PC-9 (cell line): ENCODE results near the gene PGF. TPM values are rescaled to one million over a fixed set of nuclear protein-coding genes. Genes with fewer than 3 reads are reported as not detected.

Experiments used
- BruUV-seq: library from RNA; stranded (reverse); fragments of 400-500 nt; replicated peaks from 2 replicates; lab custom pipeline; 2021; lab: Mats Ljungman, UMichigan
- CTCF ChIA-PET: fragments of 300-600 bp; sonication (Branson Sonifier 250); formaldehyde crosslinking; loops from one replicate; lab custom pipeline; 2022; ENCODE audit warnings: antibody characterized with exemption; lab: Charles Lee
- POLR2A ChIA-PET: fragments of 300-600 bp; sonication (Branson Sonifier 250); formaldehyde crosslinking; loops from one replicate; lab custom pipeline; 2022; ENCODE audit warnings: antibody characterized with exemption; ENCODE audit not compliant: unreplicated experiment; lab: Charles Lee
- DNase-seq, 2 experiments: peaks; one replicate each; pipeline versions ENCODE4 v3.0.0 to v3.0.0-alpha.2; 2015 to 2022; ENCODE audit warnings: mixed read lengths in 1 of 2
- H2AFZ ChIP-seq: fragments of 200-600 bp; sonication (generic); 2 replicates; pipeline ENCODE4 v1.8.1; 2017; ENCODE audit warnings: antibody characterized with exemption
- H3F3A ChIP-seq: fragments of 200-600 bp; sonication (generic); 2 replicates; pipeline ENCODE4 v1.8.1; 2017; ENCODE audit warnings: antibody characterized with exemption, mild to moderate bottlenecking, low read depth; ENCODE audit not compliant: insufficient read depth
- H3K27ac ChIP-seq: fragments of 200-600 bp; sonication (generic); 2 replicates; pipeline ENCODE4 v1.6.1; 2016; ENCODE audit warnings: mixed run types
- H3K27me3 ChIP-seq: fragments of 200-600 bp; sonication (generic); 2 replicates; pipeline ENCODE4 v1.6.1; 2016; ENCODE audit warnings: low read depth, mixed run types; ENCODE audit not compliant: insufficient read depth
- H3K36me3 ChIP-seq: fragments of 200-600 bp; sonication (generic); 2 replicates; pipeline ENCODE4 v1.6.1; 2016; ENCODE audit warnings: low read depth, mixed run types
- H3K4me1 ChIP-seq: fragments of 200-600 bp; sonication (generic); replicated peaks from 2 replicates; pipeline ENCODE4 v1.6.1; 2016; ENCODE audit warnings: mixed run types; ENCODE audit not compliant: insufficient read depth
- H3K4me2 ChIP-seq: fragments of 200-600 bp; sonication (generic); 2 replicates; pipeline ENCODE4 v1.6.1; 2017; ENCODE audit warnings: mixed run types
- H3K4me3 ChIP-seq: fragments of 200-600 bp; sonication (generic); 2 replicates; pipeline ENCODE4 v1.6.1; 2016; ENCODE audit warnings: mixed run types
- H3K79me2 ChIP-seq: fragments of 200-600 bp; sonication (generic); 2 replicates; pipeline ENCODE4 v1.6.1; 2017; ENCODE audit warnings: low read depth, mixed run types
- H3K9me2 ChIP-seq: fragments of 200-600 bp; sonication (generic); 2 replicates; pipeline ENCODE4 v1.8.1; 2017; ENCODE audit warnings: mild to moderate bottlenecking; ENCODE audit not compliant: insufficient read depth
- H3K9me3 ChIP-seq: fragments of 200-600 bp; sonication (generic); 2 replicates; pipeline ENCODE4 v1.8.1; 2016; ENCODE audit warnings: low read depth; ENCODE audit not compliant: insufficient read depth
- H4K20me1 ChIP-seq: fragments of 200-600 bp; sonication (generic); 2 replicates; pipeline ENCODE4 v1.8.1; 2017; ENCODE audit not compliant: insufficient read depth
- CTCF ChIP-seq: fragments of 200-600 bp; sonication (generic); conservative IDR thresholded peaks from 2 replicates; pipeline ENCODE4 v1.6.1; 2017; ENCODE audit warnings: mixed run types, antibody characterized with exemption, mild to moderate bottlenecking, moderate library complexity
- EZH2 ChIP-seq: fragments of 200-600 bp; sonication (generic); IDR thresholded peaks from 2 replicates; pipeline ENCODE4 v1.8.0; 2017; ENCODE audit warnings: antibody characterized with exemption, low read depth
- intact Hi-C: fragments of 100-400 bp; cut with micrococcal nuclease; formaldehyde crosslinking; loops from one replicate; pipeline ENCODE4 v1.10.0; 2022; ENCODE audit not compliant: unreplicated experiment
- total RNA-seq: library from RNA; stranded (reverse); gene quantifications from 2 replicates; pipeline ENCODE4 v1.2.3, GENCODE V29; 2021

The PGF gene
- total RNA-seq, 1 experiment from 2014 or later: 11.7 TPM

DNA sequence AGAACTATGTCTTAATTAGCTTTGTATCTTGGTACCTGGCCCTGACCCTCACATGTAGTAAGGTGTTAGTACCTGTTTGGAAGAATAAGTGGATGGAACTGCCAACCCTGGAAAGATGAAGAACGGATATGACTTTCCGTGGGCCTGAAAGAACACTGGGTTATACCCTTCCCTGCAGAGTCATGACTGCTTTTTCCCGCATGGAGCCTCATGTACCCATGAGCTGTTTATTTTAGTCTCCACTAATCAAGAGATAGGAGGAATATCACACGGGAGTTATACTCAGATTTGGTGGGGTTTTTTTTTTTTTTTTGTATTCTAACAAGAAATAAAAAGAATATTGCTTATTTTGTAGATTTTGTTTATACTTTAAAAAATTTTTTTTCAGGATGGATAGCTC lies 57.8 kb downstream of the PGF start:
- no TSS peak for BruUV-seq
- Histone ChIP-seq H3K4me1 (no peaks in the 10 kb centered on the region), H3F3A (peaks cover 9% of the 10 kb centered on the region; the same call in 1 of the 2 replicates), H3K4me3 (no peak overlapping the region), H3K79me2 (no peaks in the 10 kb centered on the region), H4K20me1 (peaks cover 17% of the 10 kb centered on the region; the same call in 1 of the 2 replicates), H3K27me3 (no peaks in the 10 kb centered on the region), H2AFZ (no peak overlapping the region), H3K9me2 (no peaks in the 10 kb centered on the region), H3K4me2 (no peak overlapping the region), H3K9me3 (no peaks in the 10 kb centered on the region), H3K36me3 (peaks cover 90% of the 10 kb centered on the region), H3K27ac (no peak overlapping the region)
- intact Hi-C loops: no loop called here
- CTCF ChIA-PET: interaction anchor here (0.6 to 1.2 kb wide), 6 partner anchors 14 to 575 kb away, joined by 3 to 5 read pairs (median 4); partner anchors contain the start of gene FCF1
- DNase-seq: no peak
- TF ChIP-seq CTCF (no peak), EZH2 (no peak)
- POLR2A ChIA-PET: interaction anchor here (0.6 to 0.7 kb wide), 2 partner anchors 45 to 47 kb away, joined by 3 read pairs; no protein-coding TSS in a partner anchor

- TF ChIP-seq EZH2 (no peak), CTCF (no peak)
- CTCF ChIA-PET: interaction anchor here (0.7 to 1.2 kb wide), 2 partner anchors 15 to 35 kb away, joined by 3 to 4 read pairs; no protein-coding TSS in a partner anchor
- BruUV-seq: no TSS peak
Measured at GRCh38 chr14:74896400-74896799, 59.0 kb downstream of the PGF start.

GRCh38 chr14:74893614-74894091 lies 61.7 kb downstream of the PGF start:
- H3K9me3 ChIP-seq: no peaks in the 10 kb centered on the region
- H3K79me2 ChIP-seq: peaks cover 31% of the 10 kb centered on the region
- H3K36me3 ChIP-seq: peaks cover 88% of the 10 kb centered on the region
- H3F3A ChIP-seq: peaks cover 30% of the 10 kb centered on the region
- H4K20me1 ChIP-seq: peaks cover 38% of the 10 kb centered on the region
- no peak for DNase-seq
- H3K4me3 ChIP-seq: no peak overlapping the region
- H2AFZ ChIP-seq: no peak overlapping the region
- H3K4me1 ChIP-seq: peaks cover 11% of the 10 kb centered on the region
- ChIA-PET CTCF (interaction anchor here (0.6 to 0.8 kb wide), 6 partner anchors 11 to 1465 kb away, joined by 3 to 11 read pairs (median 3); no protein-coding TSS in a partner anchor), POLR2A (no interaction called here)
- intact Hi-C loops: no loop called here
- BruUV-seq: no TSS peak
- no peaks in the 10 kb centered on the region for H3K27me3 ChIP-seq
- TF ChIP-seq EZH2 (no peak), CTCF (no peak)
- H3K27ac ChIP-seq: no peak overlapping the region
- H3K4me2 ChIP-seq: no peak overlapping the region
- no peaks in the 10 kb centered on the region for H3K9me2 ChIP-seq

More at GRCh38 chr14:74896400-74896799, 59.0 kb downstream of the PGF start:
- intact Hi-C loops: no loop called here
- no peaks in the 10 kb centered on the region for H3K4me1 ChIP-seq
- no peak for DNase-seq
- no peaks in the 10 kb centered on the region for H3K27me3 ChIP-seq
- H3K27ac ChIP-seq: no peak overlapping the region
- H3K4me3 ChIP-seq: no peak overlapping the region
- peaks cover 11% of the 10 kb centered on the region for H3F3A ChIP-seq
- POLR2A ChIA-PET: interaction anchor here (0.7 kb wide), 1 partner anchor 58 kb away, joined by 6 read pairs; no protein-coding TSS in a partner anchor
- no peak overlapping the region for H3K4me2 ChIP-seq
- H4K20me1 ChIP-seq: peaks cover 22% of the 10 kb centered on the region; the same call in 1 of the 2 replicates
- no peaks in the 10 kb centered on the region for H3K9me2 ChIP-seq
- H2AFZ ChIP-seq: no peak overlapping the region
- peaks cover 97% of the 10 kb centered on the region for H3K36me3 ChIP-seq
- H3K79me2 ChIP-seq: peaks cover 7% of the 10 kb centered on the region; the same call in 1 of the 2 replicates
- no peaks in the 10 kb centered on the region for H3K9me3 ChIP-seq
